HG03135 (cell line): Measurements from ENCODE around the gene SERPINB12.

Experiments
- ATAC-seq: cut with Tn5 transposase; IDR thresholded peaks from one replicate; pipeline ENCODE4 v1.9.1; 2021; ENCODE audit warnings: mild to moderate bottlenecking, moderate library complexity; ENCODE audit not compliant: unreplicated experiment

SERPINB12 gene

GRCh38 chr18:63545000-63545399, 2.8 kb downstream of the SERPINB12 start:
- no peak for ATAC-seq

GRCh38 chr18:63550068-63550467, 7.9 kb downstream of the SERPINB12 start:
- ATAC-seq = no peak

- ATAC-seq = no peak
These were observed 9.6 kb downstream of the SERPINB12 start for GRCh38 chr18:63551769-63552168.

- ATAC-seq = no peak
These were observed 10.4 kb downstream of the SERPINB12 start for GRCh38 chr18:63552581-63552980.

- no peak for ATAC-seq
These were observed 10.9 kb downstream of the SERPINB12 start for GRCh38 chr18:63553081-63553480.

- ATAC-seq = no peak
These were observed 17.7 kb downstream of the SERPINB12 start for GRCh38 chr18:63559567-63560491.

- peak; percentile 71 for ATAC-seq
These were observed 20.1 kb downstream of the SERPINB12 start for GRCh38 chr18:63562284-63562683.

- ATAC-seq = no peak
These were observed 21.9 kb downstream of the SERPINB12 start for GRCh38 chr18:63564021-63564420.

- ATAC-seq = no peak
These were observed 22.4 kb downstream of the SERPINB12 start for GRCh38 chr18:63564561-63564960.

GRCh38 chr18:63567276-63567675, 25.1 kb downstream of the SERPINB12 start:
- ATAC-seq = no peak

- no peak for ATAC-seq
These were observed 25.7 kb downstream of the SERPINB12 start for GRCh38 chr18:63567825-63568224.

- ATAC-seq = no peak
These were observed 28.6 kb downstream of the SERPINB12 start for GRCh38 chr18:63570721-63571120.

GRCh38 chr18:63575681-63576080, 33.5 kb downstream of the SERPINB12 start:
- ATAC-seq = no peak

GRCh38 chr18:63578357-63578958, 36.3 kb downstream of the SERPINB12 start:
- ATAC-seq = no peak

- no peak for ATAC-seq
These were observed 37.4 kb downstream of the SERPINB12 start for GRCh38 chr18:63579616-63580015.

- ATAC-seq = no peak
These were observed 43.8 kb downstream of the SERPINB12 start for GRCh38 chr18:63585988-63586387.

- ATAC-seq = no peak
These were observed 44.3 kb downstream of the SERPINB12 start for GRCh38 chr18:63586431-63586830.

GRCh38 chr18:63586966-63587365, 44.8 kb downstream of the SERPINB12 start, which contains the start of gene SERPINB13:
SERPINB13 (plus strand) TSS chr18:63587343; CDS start chr18:63588668, 1,325 bp downstream.
- ATAC-seq = no peak

- no peak for ATAC-seq
These were observed 46.7 kb downstream of the SERPINB12 start for GRCh38 chr18:63588909-63589308.

GRCh38 chr18:63590373-63590772, 48.2 kb downstream of the SERPINB12 start:
- no peak for ATAC-seq

GRCh38 chr18:63590966-63591695, 49.0 kb downstream of the SERPINB12 start:
- ATAC-seq = no peak
